H1 (cell line): ENCODE measurements around the gene UNC5B. TPM values are rescaled to one million over a fixed set of nuclear protein-coding genes. Genes with fewer than 3 reads are reported as not detected.
A peak's percentile ranks its signal among the peaks of the same experiment; 100 is the strongest.

Experiments used
- CTCF ChIA-PET: fragments of 300-600 bp; sonication (Branson Sonifier 250); formaldehyde crosslinking; loops from one replicate; lab custom pipeline; 2021; ENCODE audit not compliant: partially characterized antibody; lab: Charles Lee
- POLR2A ChIA-PET: fragments of 300-600 bp; sonication (Branson Sonifier 250); formaldehyde crosslinking; loops from one replicate; lab custom pipeline; 2021; ENCODE audit warnings: inconsistent platforms; ENCODE audit not compliant: partially characterized antibody; lab: Charles Lee
- DNase-seq, 2 experiments: peaks; one replicate each; pipeline versions ENCODE4 v3.0.0 to v3.0.0-alpha.2; 2010 to 2022; ENCODE audit warnings: low spot score in 2 of 2, low read depth in 1 of 2, mixed read lengths in 1 of 2
- FAIRE-seq: peaks from 2 replicates; lab custom pipeline; 2011; peaks lifted over from hg19 to GRCh38; lab: Jason Lieb, UNC
- H2AFZ ChIP-seq: 2 replicates; pipeline ENCODE4 v1.8.1; 2012; ENCODE audit warnings: low read length, inconsistent platforms
- H2AK5ac ChIP-seq: 2 replicates; pipeline ENCODE4 v1.6.1; 2013; ENCODE audit warnings: low read depth, low read length
- H2BK120ac ChIP-seq: replicated peaks from 2 replicates; pipeline ENCODE3; 2013; ENCODE audit warnings: low read depth, low read length, inconsistent platforms
- H2BK12ac ChIP-seq: 2 replicates; pipeline ENCODE4 v1.6.1; 2013; ENCODE audit warnings: low read depth, low read length
- H2BK15ac ChIP-seq: 2 replicates; pipeline ENCODE4 v1.6.1; 2013; ENCODE audit warnings: low read length
- H2BK20ac ChIP-seq: 2 replicates; pipeline ENCODE4 v1.6.1; 2013; ENCODE audit warnings: low read length
- H2BK5ac ChIP-seq: 2 replicates; pipeline ENCODE4 v1.6.1; 2013; ENCODE audit warnings: low read depth, low read length
- H3K14ac ChIP-seq: 2 replicates; pipeline ENCODE4 v1.6.1; 2013; ENCODE audit warnings: inconsistent platforms; ENCODE audit not compliant: insufficient read length
- H3K18ac ChIP-seq: 2 replicates; pipeline ENCODE4 v1.6.1; 2013; ENCODE audit warnings: low read length; ENCODE audit errors: extremely low read depth
- H3K23ac ChIP-seq: 2 replicates; pipeline ENCODE4 v1.6.1; 2013; ENCODE audit warnings: inconsistent platforms; ENCODE audit not compliant: insufficient read length
- H3K23me2 ChIP-seq: 2 replicates; pipeline ENCODE4 v1.6.1; 2013; ENCODE audit warnings: low read depth, low read length
- H3K27ac ChIP-seq: 2 replicates; pipeline ENCODE4 v1.6.1; 2011; ENCODE audit warnings: low read depth, low read length, inconsistent platforms
- H3K27me3 ChIP-seq, 4 experiments: replicated peaks in 1 of 4; 1 replicate in 1 of 4; 2 replicates in 3 of 4; pipeline versions ENCODE4 v1.6.1 to v1.8.1; 2011 to 2013; ENCODE audit warnings: low read length in 3 of 4, mild to moderate bottlenecking in 3 of 4, inconsistent platforms in 2 of 4, mixed read lengths in 2 of 4, moderate library complexity in 1 of 4; ENCODE audit not compliant: control insufficient read depth in 3 of 4, insufficient read depth in 3 of 4; ENCODE audit errors: extremely low read depth in 1 of 4
- H3K36me3 ChIP-seq, 4 experiments: 2 replicates each; pipeline versions ENCODE4 v1.6.1 to v1.8.1; 2011 to 2013; ENCODE audit warnings: mild to moderate bottlenecking in 4 of 4, low read length in 3 of 4, moderate library complexity in 2 of 4, control low read depth in 1 of 4, inconsistent platforms in 1 of 4; ENCODE audit not compliant: insufficient read depth in 4 of 4, control insufficient read depth in 2 of 4
- H3K4ac ChIP-seq: replicated peaks from 2 replicates; pipeline ENCODE3; 2013; ENCODE audit warnings: low read length, low read depth, mixed read lengths, inconsistent platforms; ENCODE audit not compliant: insufficient read length
- H3K4me1 ChIP-seq, 4 experiments: replicated peaks in 1 of 4; 1 replicate in 1 of 4; 2 replicates in 3 of 4; pipeline versions ENCODE4 v1.6.1 to v1.8.1; 2011 to 2013; ENCODE audit warnings: low read length in 3 of 4, inconsistent platforms in 2 of 4, mixed read lengths in 1 of 4; ENCODE audit not compliant: insufficient read depth in 4 of 4, control insufficient read depth in 3 of 4
- H3K4me2 ChIP-seq, 2 experiments: 2 replicates each; pipeline versions ENCODE4 v1.6.1 to v1.8.1; 2011 to 2013; ENCODE audit warnings: low read depth in 2 of 2, low read length in 2 of 2, control low read depth in 1 of 2, inconsistent platforms in 1 of 2, mild to moderate bottlenecking in 1 of 2; ENCODE audit not compliant: insufficient read depth in 1 of 2
- H3K4me3 ChIP-seq, 4 experiments: fragments of 200-600, 300-600 bp in 1 of 4; sonication (generic), shearing (Covaris generic), sonication (Bioruptor Twin) in 1 of 4; 2 replicates each; pipeline versions ENCODE4 v1.5.1 to v1.8.1; 2011 to 2016; ENCODE audit warnings: low read length in 4 of 4, low read depth in 3 of 4, control low read depth in 2 of 4, inconsistent platforms in 2 of 4, mild to moderate bottlenecking in 2 of 4, mixed read lengths in 1 of 4, moderate library complexity in 1 of 4; ENCODE audit not compliant: insufficient read depth in 2 of 4; ENCODE audit errors: extremely low read depth in 1 of 4
- H3K56ac ChIP-seq: replicated peaks from 2 replicates; pipeline ENCODE3; 2013; ENCODE audit warnings: low read depth, mild to moderate bottlenecking, mixed read lengths, low read length, inconsistent platforms; ENCODE audit not compliant: insufficient read length
- H3K79me1 ChIP-seq: 2 replicates; pipeline ENCODE4 v1.6.1; 2013; ENCODE audit warnings: low read depth, low read length, control low read depth
- H3K79me2 ChIP-seq, 2 experiments: 2 replicates each; pipeline versions ENCODE4 v1.6.1 to v1.8.1; 2012 to 2013; ENCODE audit warnings: low read length in 2 of 2, mild to moderate bottlenecking in 2 of 2, inconsistent platforms in 1 of 2; ENCODE audit not compliant: insufficient read depth in 2 of 2, control insufficient read depth in 1 of 2
- H3K9ac ChIP-seq, 4 experiments: replicated peaks in 1 of 4; 1 replicate in 1 of 4; 2 replicates in 3 of 4; pipeline versions ENCODE4 v1.6.1 to v1.8.1; 2011 to 2013; ENCODE audit warnings: low read depth in 3 of 4, low read length in 3 of 4, control low read depth in 2 of 4, mild to moderate bottlenecking in 2 of 4, moderate library complexity in 2 of 4, inconsistent platforms in 1 of 4; ENCODE audit errors: extremely low read depth in 1 of 4
- H3K9me3 ChIP-seq, 2 experiments: 2 replicates each; pipeline versions ENCODE4 v1.6.1 to v1.8.1; 2012 to 2013; ENCODE audit warnings: mild to moderate bottlenecking in 2 of 2, moderate library complexity in 2 of 2, control low read depth in 1 of 2, inconsistent platforms in 1 of 2, low read depth in 1 of 2, low read length in 1 of 2, mixed read lengths in 1 of 2; ENCODE audit not compliant: insufficient read depth in 2 of 2
- H4K20me1 ChIP-seq, 2 experiments: replicated peaks in 1 of 2; 2 replicates each; pipeline versions ENCODE3 to v1.8.1; 2011 to 2013; ENCODE audit warnings: inconsistent platforms in 2 of 2, low read length in 2 of 2, mild to moderate bottlenecking in 1 of 2; ENCODE audit not compliant: insufficient read depth in 2 of 2, control insufficient read depth in 1 of 2
- H4K5ac ChIP-seq: 2 replicates; pipeline ENCODE4 v1.6.1; 2013; ENCODE audit warnings: low read length, low read depth, mixed read lengths, inconsistent platforms; ENCODE audit not compliant: insufficient read length
- H4K8ac ChIP-seq: 2 replicates; pipeline ENCODE4 v1.8.0; 2013; ENCODE audit warnings: mild to moderate bottlenecking, moderate library complexity, low read length, inconsistent platforms; ENCODE audit not compliant: insufficient read depth; ENCODE audit errors: extremely low read depth
- H4K91ac ChIP-seq: replicated peaks from 2 replicates; pipeline ENCODE3; 2013; ENCODE audit warnings: low read length, mixed read lengths, inconsistent platforms; ENCODE audit not compliant: insufficient read length
- CBX5 ChIP-seq: fragments of 300-800, 300-1000 bp; sonication (generic); IDR thresholded peaks from 2 replicates; pipeline ENCODE4 v1.7.1; 2016; ENCODE audit warnings: antibody characterized with exemption, low read length, low read depth
- CEBPB ChIP-seq: IDR thresholded peaks from 2 replicates; pipeline ENCODE4 v1.6.1; 2012; ENCODE audit warnings: low read depth, low read length
- CTCF ChIP-seq, 3 experiments: IDR thresholded peaks; 1 replicate in 2 of 3; 2 replicates in 1 of 3; pipeline versions ENCODE4 v1.5.1 to v1.6.1; 2011; ENCODE audit warnings: low read length in 3 of 3, mild to moderate bottlenecking in 3 of 3, inconsistent platforms in 2 of 3, low read depth in 1 of 3, moderate library complexity in 1 of 3; ENCODE audit not compliant: insufficient read depth in 1 of 3; ENCODE audit errors: control extremely low read depth in 1 of 3
- EGR1 ChIP-seq: IDR thresholded peaks from 2 replicates; pipeline ENCODE4 v1.6.1; 2011; ENCODE audit warnings: low read depth, low read length, borderline replicate concordance
- GABPA ChIP-seq: IDR thresholded peaks from 2 replicates; pipeline ENCODE4 v1.6.1; 2011; ENCODE audit warnings: mild to moderate bottlenecking, low read length, moderate library complexity, borderline replicate concordance; ENCODE audit not compliant: insufficient read depth
- HDAC2 ChIP-seq, 2 experiments: fragments of 300-600 bp in 1 of 2; sonication (generic) in 1 of 2; IDR thresholded peaks; 2 replicates each; pipeline ENCODE4 v1.6.1; 2011 to 2012; ENCODE audit warnings: low read depth in 2 of 2, low read length in 2 of 2, mild to moderate bottlenecking in 2 of 2, moderate library complexity in 2 of 2, borderline replicate concordance in 1 of 2, inconsistent platforms in 1 of 2
- KDM1A ChIP-seq: fragments of 200-600, 300-600 bp; sonication (generic); IDR thresholded peaks from 2 replicates; pipeline ENCODE4 v1.7.1; 2016; ENCODE audit warnings: mild to moderate bottlenecking, low read length, borderline replicate concordance
- POLR2A ChIP-seq, 2 experiments: IDR thresholded peaks; 1 replicate in 1 of 2; 2 replicates in 1 of 2; pipeline ENCODE4 v1.6.1; 2011; ENCODE audit warnings: low read depth in 2 of 2, low read length in 2 of 2, mild to moderate bottlenecking in 2 of 2; ENCODE audit errors: control extremely low read depth in 1 of 2
- WGBS, 2 experiments: shearing (Covaris generic) in 1 of 2; methylation state at CpG; one replicate each; pipeline versions ENCODE4 v1.1.6 to v1.1.7; 2013 to 2015; ENCODE audit warnings: low lambda C conversion rate in 2 of 2, mixed read lengths in 2 of 2, inconsistent platforms in 1 of 2, low coverage in 1 of 2, missing lambda C conversion rate in 1 of 2; ENCODE audit not compliant: insufficient replicate concordance in 2 of 2, insufficient coverage in 1 of 2, insufficient read length in 1 of 2; ENCODE audit errors: extremely low coverage in 1 of 2, missing lambda C conversion rate in 1 of 2; 5-methylcytosine and 5-hydroxymethylcytosine counted together
- polyA plus RNA-seq, 7 experiments: library from polyadenylated mRNA; depleted of rRNA in 3 of 7; stranded (reverse) in 5 of 7; unstranded in 2 of 7; fragments of >200 nt in 5 of 7; fragments of 200-250 nt in 2 of 7; gene quantifications; 1 replicate in 5 of 7; 2 replicates in 1 of 7; 4 replicates in 1 of 7; pipeline versions ENCODE4 v1.2.1 to v1.2.3, GENCODE V29; 2011 to 2013; ENCODE audit warnings: missing spikeins in 2 of 7, mixed read lengths in 2 of 7
- total RNA-seq: library from RNA; stranded (reverse); fragmentation: NEBNext Ultra II Directional; extraction: Animal tissue kit (Norgen Biotek cat#: 25700); gene quantifications from 2 replicates; pipeline ENCODE4 v1.2.1, GENCODE V29; 2021

The UNC5B gene
- total and polyA plus RNA-seq, 2 of the 8 experiments (the other 6 are each of a cell fraction or from before 2014, with no cell fraction given) = 27.9 to 31.8 TPM

GRCh38 chr10:71217266-71218045, 5.1 kb downstream of the UNC5B start:
- no peak overlapping the region for H4K91ac ChIP-seq
- H2AFZ ChIP-seq = no peak overlapping the region
- peaks cover 0 to 74% of the 10 kb centered on the region in 2 experiments for H3K79me2 ChIP-seq
- H4K5ac ChIP-seq = peak overlapping the region; percentile 7
- H3K27ac ChIP-seq = peak overlapping the region; percentile 45; the same call in 1 of the 2 replicates
- peak overlapping the region; percentile 78 for H2BK15ac ChIP-seq
- H3K56ac ChIP-seq = peak overlapping the region; percentile 40
- no peaks in the 10 kb centered on the region for H3K36me3 ChIP-seq
- no peak overlapping the region for H2BK120ac ChIP-seq
- peak overlapping the region; percentile 49 to 91 (median 52) for H3K4me3 ChIP-seq
- peak overlapping the region in 1 of 4 experiments; percentile 27; a peak in 5 of 7 replicates for H3K9ac ChIP-seq
- H2BK20ac ChIP-seq = 0 out of 2 replicates have a peak overlapping the region, but pooled peaks have one; percentile 21
- H3K23me2 ChIP-seq = peaks cover 21% of the 10 kb centered on the region; the same call in 1 of the 2 replicates
- peak overlapping the region; percentile 78; the same call in 1 of the 2 replicates for H2BK5ac ChIP-seq
- peak overlapping the region; percentile 46 for H3K4ac ChIP-seq
- peaks cover 0 to 7% (median 3%) of the 10 kb centered on the region in 4 experiments; a peak in 3 of 7 replicates for H3K27me3 ChIP-seq
- ChIA-PET CTCF (interaction anchor here (0.8 to 12.3 kb wide), 13 partner anchors 12 to 314 kb away, joined by 3 to 138 read pairs (median 5); no protein-coding TSS in a partner anchor), POLR2A (interaction anchor here (0.7 to 6.8 kb wide), 7 partner anchors 8 to 82 kb away, joined by 3 to 45 read pairs (median 3); no protein-coding TSS in a partner anchor)
- H3K9me3 ChIP-seq = no peaks in the 10 kb centered on the region
- peak overlapping the region; percentile 64 for H3K18ac ChIP-seq
- H3K23ac ChIP-seq = no peak overlapping the region
- no peak overlapping the region; the same call in 1 of the 2 replicates for H4K8ac ChIP-seq
- no peak for FAIRE-seq
- WGBS, 2 experiments = 3% methylated on average over 54 of the region's 57 CpGs; no CpG with 5 or more reads in 1 of the 2 experiments
- no peak for DNase-seq
- H2BK12ac ChIP-seq = peak overlapping the region; percentile 100; the same call in 1 of the 2 replicates
- 0 out of 2 replicates have a peak overlapping the region, but pooled peaks have one; percentile 47 for H2AK5ac ChIP-seq
- H3K79me1 ChIP-seq = peaks cover 7% of the 10 kb centered on the region
- peaks cover 1 to 3% of the 10 kb centered on the region in 2 experiments for H4K20me1 ChIP-seq
- peak overlapping the region; percentile 90 to 99 for H3K4me2 ChIP-seq
- H3K14ac ChIP-seq = no peak overlapping the region
- H3K4me1 ChIP-seq = peaks cover 26 to 54% (median 33%) of the 10 kb centered on the region in 4 experiments
- TF ChIP-seq CBX5 = no peak
- TF ChIP-seq HDAC2 (IDR thresholded peaks at IDR 0.05; ENCODE audit: borderline replicate concordance in 1 of 2, low read depth in 2 of 2, low read length in 2 of 2) = no peak
- TF ChIP-seq GABPA = no peak
- peak in 2 of 3 experiments; percentile 11 to 19; a peak in 2 of 4 replicates for TF ChIP-seq CTCF (IDR thresholded peaks at IDR 0.05; ENCODE audit: control extremely low read depth in 1 of 3, insufficient read depth in 1 of 3, low read depth in 1 of 3, low read length in 3 of 3)
- no peak for TF ChIP-seq POLR2A (IDR thresholded peaks at IDR 0.05; ENCODE audit: control extremely low read depth in 1 of 2, low read depth in 2 of 2, low read length in 2 of 2)
- TF ChIP-seq CEBPB = no peak
- TF ChIP-seq EGR1 = peak; percentile 75
- no peak for TF ChIP-seq KDM1A
